NCI-H2081 treated with DMSO at 0.1 percent for 48 hours (cell line): ENCODE results near the gene PLXND1.

Experiments used
- DNase-seq: peaks from one replicate; lab custom pipeline; 2025; lab: John Stamatoyannopoulos, UW

Gene PLXND1

DNA sequence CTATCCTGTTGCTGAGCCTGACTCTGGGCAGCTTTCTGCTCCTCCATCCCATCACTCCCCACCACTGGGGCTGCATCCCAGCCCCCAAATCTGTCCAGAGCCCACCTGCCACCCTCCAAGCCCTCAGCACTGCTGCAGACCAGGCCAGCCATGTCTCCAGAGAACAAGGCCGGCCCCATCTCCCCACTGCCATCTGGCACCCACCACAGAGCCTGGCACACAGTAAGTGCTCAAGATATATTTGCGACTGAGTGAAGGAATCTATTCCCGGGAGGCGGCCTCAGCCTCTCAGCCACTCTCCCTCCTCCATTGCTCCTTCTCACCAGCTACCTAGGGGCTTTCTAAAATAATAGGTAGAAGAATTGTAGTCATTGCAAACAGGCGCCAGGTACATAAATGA lies 4.8 kb downstream of the PLXND1 start:
- DNase-seq, result no peak

DNA sequence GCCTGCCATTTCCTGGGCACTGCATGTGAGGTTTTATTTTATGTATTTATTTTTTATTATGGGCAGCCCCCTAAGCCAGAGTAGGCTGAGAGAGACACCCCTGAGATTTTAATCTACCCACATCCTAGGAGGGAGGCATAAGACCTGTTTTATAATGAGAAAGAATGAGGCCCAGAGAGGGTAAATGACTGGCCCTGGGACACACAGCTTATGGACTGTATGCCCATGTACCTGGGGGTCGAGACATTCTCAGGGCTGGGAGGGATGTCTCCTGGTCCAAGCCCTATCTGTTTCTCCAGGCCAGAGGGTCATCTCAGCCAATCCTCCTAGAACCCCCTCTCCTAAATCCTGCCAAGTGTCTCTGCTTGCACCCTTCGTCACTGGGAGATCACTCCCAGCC lies 6.1 kb downstream of the PLXND1 start:
- DNase-seq, result no peak

DNA sequence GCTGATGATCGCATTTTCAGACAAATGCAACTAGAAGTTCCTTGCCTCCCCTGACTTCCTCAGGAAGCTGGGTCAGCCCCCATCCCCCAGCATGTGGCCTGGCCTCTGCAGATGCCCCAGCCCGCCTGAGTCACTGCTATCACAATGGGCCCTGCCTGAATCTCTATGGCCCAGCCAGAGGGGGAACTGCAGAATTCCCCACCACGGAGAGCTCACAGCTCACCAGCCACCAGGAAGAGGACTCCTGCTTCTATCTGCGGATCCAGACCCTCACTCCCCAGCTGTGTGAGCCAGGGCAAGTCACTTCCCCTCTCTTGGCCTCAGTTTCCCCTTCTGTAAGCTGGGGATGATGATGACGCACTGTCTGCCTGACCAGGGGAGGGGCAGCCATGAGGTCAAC lies 6.9 kb downstream of the PLXND1 start:
- no peak for DNase-seq

DNA sequence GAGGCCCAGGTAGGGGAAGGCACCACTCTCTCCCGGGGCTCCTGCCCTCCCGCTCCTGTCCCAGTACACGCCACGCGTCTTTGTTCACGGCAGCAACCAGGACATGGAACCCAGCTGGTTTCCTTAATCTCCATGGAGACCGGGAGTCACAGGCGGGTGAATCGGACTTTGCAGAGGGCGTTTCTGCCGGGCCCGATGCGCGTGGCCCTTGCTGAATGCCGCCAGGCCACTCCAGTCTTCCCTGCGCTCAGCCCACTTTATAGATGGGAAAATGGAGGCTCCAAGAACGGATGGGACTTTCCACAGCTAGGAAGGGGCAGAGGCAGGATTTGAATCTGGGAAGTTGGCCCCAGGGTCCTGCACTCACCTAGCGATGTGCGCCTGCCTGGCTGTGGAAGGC lies 7.4 kb downstream of the PLXND1 start:
- DNase-seq, result no peak

DNA sequence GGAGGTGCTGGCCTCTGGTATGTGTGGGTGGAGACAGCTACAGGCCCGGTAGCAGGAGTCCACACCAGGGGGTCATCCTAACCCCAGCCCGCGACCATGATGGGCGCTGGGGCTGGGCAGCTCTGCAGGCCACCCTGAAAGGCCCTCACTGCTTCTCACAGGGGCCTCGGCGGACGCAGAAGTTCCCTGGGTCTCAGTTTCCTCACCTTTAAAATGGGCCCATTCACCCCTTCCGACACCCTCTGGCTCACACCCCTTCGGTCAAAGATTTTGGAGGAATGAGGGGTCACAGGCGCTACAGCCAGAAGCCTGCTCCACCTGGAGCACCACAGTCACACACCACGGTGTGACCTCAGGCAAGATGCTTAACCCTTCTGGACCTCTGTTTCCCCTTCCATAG lies 8.0 kb downstream of the PLXND1 start:
- DNase-seq, result no peak

DNA sequence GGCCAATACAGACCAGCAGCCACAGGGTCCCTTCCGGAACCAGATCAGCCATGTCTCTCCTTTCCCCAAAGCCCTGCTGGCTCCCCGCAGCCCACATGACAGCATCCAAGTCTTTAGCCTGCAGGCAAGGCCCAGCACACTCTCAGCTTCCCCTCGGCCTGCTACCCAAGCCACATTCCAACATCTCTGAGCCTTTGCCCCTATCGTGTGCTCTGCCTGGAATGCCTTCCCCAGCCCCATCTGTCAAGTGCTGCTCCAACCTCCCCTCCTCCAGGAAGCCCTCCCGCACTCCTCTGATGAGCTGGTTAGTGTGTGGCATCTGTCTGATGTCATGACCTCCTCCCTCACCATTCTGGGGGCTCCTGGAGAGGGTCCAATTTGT lies 8.5 kb downstream of the PLXND1 start:
- no peak for DNase-seq

DNA sequence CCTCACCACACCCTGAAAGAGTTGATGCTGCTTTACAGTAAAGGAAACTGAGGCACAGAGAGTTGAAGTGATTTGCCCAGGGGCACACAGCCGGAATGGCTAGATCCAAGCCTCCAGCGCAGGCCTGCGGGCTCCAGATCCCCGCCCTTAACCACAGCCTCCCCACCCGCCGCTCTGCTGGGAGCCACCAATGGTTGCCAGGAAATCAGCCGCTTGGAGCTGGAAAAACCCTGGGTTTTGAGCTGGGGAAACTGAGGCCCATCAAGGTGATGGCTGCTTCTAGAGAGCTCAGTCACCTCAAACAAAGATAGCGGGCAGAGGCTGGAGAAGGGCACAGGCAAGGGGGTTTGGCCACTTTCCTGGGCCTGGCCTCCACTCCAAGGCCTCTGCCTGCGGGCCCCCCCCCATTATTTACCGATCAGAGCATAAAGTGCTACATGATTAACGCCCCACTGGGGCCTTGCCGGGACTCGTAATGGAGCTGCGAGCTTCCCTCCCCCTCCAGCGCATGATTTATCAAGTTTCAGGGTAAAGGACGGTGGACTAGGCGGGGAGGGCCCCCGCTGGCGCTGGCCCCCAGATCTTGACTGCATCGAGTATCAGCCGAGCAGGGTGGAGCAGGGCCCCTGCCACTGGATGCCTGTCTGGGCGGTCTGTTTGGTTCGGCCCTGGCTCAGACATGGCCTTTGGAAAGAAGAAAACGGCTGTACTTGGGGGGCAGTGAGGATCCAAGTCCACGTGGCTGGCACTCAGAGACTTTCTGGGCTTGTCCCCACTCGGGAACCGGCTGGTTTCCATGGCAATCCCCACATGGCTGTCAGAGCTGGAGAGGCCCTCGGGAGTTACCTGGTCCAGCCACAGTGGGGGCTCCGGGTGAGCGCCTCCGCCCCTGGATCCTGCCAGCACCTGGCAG lies 9.1 kb downstream of the PLXND1 start:
- no peak for DNase-seq

DNA sequence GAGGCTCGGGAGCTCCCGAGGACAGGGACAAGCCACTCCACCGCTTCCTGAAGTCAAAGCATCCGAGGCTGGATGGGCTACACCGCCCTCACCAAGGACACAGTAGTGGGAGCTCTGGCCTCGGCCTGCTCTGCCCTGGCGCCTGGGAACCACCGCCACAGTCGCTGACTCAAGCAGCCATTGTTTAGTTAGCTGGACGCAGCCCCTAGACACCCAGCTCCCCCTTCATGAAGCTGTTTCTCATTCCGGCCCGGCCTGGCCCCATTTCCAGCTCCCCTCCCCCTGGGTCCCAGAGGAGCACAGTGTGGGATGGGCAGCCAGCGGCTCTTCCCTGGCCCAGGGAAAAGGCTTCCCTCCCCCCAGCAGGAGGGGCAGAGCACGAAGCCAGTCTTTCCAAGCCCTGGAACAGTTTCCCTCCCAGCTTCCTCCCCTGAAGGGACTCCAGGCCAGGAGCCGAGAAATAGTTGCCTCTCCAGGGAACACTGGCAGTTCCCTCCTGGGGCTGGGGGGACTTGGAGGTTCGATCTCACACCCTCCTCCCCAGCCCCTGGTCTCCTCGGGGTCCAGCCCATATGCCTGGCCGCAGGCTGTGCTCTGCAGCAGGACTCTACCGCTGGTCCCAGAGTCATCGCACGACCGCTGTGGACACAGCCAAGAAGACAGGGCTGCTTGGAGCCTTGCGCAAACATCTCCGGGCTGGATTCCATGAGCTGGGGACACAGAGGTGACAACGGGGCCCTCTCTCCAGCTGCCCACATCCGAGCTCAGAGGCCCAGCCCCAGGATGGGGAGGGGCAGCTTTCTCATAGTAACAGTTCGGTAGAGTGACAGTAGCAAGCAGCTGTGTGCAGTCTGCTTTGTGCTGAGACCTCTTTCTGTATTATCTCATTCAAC lies 10.0 kb downstream of the PLXND1 start:
- no peak for DNase-seq

DNA sequence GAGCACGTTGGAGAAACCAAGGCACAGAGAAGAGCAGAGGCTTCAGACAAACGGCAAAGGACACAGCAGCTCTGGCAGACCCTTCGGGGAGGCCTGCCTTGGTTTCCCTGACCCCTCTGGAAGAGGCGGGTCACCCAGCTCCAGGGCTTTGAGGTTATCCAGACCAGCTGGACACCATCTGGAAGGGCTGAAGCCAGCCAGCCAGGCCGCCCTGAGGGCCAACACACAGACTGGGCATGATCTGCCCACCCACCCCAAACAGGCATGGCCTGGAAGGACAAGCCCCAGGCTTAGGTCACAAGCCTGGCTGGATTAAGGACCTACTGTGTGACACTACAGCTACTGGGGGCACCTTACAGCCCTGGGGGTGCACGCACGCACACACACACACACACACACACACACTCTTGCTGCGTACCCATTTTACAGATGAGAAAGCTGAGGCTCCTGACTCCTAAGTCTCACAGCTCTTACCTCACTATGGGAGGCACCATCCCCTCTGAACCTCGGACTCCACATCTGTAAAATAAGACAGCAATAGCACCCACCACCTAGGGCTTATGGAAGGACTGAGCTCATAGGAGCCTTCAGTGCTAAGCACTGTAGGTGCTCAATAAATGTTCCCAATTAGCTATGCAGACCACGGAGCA lies 10.8 kb downstream of the PLXND1 start:
- no peak for DNase-seq

DNA sequence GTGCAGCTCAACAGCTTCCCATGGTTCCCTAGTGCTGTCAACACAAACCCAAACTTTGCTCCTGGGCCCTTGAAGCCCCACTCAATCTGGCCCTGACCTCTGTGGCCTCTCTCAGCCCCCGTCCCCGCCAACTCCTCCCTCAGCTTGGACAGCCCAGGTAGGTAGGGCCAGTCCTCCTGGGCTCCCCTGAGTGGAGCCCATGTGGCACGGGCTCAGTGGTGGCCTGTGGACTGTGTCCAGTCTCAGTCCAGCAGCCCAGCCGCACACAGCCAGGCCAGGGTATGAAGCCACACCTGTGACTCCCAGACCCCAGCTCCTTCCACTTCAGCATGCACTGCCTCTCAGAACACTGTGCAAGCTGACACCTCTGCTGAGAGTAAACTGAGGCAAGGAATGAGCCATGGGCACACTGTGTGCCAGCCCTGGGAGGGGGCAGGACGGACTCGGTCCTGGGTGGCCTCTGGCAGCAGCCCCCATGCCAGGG lies 11.5 kb downstream of the PLXND1 start:
- DNase-seq, result no peak

DNA sequence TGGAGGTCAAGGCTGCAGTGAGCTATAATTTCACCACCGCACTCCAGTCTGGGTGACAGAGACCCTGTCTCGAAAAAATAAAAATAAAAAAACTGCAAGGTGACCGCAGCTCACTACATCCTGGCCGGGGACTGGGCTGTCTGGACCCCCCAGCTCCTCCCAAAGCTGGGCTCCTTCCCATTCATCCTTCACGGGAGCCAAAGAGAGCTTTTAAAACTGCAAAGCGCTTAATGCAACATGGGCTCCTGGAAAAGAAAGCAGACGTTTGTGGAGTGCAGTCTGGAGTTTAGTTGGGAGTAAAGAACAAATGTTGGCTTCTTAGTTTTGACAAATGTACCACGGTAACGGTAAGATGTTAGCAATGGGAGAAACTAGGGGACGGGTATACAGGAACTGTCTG lies 12.1 kb downstream of the PLXND1 start:
- DNase-seq, result no peak

DNA sequence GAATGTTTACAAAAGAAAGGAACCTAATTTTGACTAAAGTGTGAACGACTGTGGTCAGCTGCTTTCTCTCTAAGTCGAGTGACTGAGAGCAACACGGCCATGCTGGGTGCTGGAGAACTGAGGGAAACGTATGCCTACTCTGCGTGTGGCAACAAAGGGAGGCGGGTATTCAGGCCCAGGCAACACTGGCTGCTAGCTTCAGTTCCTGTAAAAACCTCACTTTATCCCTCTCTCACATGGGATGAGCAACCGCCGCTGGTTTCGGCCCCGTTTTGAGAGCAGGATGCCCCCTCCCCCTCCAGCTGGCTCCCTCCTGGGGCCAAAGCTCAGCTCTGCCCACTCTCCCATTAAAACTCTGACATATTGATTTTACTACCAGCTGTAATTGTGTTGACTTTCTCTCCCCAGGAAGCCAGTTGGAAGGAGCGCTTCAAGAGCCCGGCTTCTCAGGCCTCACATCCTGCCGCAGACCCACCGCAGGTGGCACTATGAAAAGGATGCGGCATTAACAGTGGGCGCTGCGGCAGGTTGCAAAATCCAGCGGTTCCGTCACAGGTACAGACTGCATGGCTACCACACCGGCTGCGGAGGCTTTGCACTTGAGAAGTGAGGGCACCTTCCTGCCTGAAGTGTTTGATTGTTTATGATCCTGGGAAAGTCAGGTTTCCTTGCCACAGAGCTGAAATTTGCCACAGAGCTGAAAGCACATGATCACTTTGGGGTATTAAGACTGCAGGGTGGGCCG lies 12.7 kb downstream of the PLXND1 start:
- DNase-seq, result peak; percentile 97

DNA sequence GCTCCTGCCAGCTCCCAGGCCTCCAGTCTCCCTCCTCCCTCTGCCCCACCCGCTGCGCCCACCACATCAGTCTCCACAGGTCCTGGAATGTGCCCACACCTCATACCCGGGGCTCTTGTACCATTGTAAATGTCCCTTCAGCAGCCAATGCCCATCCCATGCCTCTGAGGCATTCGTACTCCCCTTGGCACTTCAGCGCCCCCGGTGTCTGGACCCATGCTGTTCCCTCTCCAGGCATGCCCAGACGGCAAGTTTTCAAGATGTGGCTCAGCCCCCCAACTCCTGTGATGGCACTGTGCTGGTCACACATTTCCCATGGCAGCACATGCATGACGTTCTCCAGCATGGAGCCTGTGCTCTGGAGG lies 13.3 kb downstream of the PLXND1 start:
- no peak for DNase-seq

DNA sequence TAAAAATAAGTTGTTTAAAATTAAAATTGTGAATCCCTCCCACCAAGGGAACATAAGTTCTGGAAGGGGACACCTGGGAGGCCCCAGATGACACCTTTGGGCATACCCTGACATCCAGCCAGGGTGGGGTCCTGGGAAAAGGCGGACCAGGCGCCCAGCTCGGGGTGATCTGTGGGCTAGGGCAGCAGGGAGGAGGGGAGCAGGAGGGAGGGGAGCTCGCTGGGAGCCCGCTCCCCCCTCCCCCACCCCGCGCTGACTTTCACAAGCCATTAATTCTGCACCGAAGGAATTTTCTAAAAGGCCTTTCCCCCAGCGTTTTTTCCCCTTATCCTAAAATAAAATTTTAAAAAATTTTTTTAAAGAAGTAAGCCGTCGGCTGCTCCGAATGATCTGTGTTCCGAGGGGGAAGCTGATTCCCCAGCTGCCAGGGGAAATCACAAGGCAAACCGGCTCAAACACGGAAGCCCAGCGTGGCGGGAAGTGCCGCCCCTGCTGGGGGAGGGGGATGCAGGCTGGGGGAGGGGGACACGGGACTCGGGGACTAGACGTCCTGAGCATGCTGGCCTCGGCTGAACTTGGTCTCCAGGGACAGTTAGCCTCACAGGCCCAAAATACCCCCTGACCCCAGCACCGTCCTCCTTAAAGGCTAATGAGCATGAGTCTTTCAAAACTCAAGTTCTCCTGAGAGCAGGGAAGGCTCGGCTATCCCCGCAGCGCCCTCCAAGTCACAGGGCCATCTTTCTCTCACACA lies 13.9 kb downstream of the PLXND1 start:
- no peak for DNase-seq

DNA sequence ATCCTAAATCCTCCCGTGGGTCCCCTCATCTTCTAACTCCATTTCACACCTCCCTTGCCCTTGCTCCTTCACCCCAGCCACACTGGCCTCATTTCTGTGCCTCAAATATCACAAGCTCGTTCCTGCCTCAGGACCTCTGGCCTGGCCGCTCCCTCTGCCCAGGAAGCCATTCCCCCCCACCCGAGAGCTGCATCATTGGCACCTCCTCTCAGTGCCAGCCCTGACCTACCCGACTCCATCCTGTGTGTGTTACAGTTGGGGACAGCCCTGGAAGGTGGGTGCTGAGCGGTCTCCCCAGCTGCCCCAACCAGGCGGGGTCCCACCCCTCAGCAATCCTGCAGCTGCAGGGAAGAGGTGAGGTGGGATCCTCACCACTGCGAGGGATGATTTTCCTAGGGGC lies 14.5 kb downstream of the PLXND1 start:
- no peak for DNase-seq

DNA sequence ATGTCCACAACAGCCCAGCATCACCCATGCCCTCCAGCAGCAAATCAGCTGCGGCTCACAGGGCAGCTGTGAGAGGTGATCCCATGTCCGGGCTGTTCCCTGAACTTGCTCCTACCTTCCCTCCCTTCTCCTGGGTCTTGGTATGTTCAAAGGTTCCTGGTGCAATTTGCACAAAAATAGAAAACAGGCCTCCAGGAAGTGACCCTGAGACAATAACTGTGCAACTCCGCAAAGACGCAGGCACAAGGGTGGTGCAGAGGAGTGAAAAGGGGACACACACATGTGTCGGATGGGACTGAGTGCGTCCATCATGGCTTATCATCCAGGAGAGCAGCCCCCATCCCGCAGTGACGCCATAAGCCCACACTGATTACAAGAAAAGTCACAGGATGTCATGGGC lies 16.3 kb downstream of the PLXND1 start:
- DNase-seq, result no peak

DNA sequence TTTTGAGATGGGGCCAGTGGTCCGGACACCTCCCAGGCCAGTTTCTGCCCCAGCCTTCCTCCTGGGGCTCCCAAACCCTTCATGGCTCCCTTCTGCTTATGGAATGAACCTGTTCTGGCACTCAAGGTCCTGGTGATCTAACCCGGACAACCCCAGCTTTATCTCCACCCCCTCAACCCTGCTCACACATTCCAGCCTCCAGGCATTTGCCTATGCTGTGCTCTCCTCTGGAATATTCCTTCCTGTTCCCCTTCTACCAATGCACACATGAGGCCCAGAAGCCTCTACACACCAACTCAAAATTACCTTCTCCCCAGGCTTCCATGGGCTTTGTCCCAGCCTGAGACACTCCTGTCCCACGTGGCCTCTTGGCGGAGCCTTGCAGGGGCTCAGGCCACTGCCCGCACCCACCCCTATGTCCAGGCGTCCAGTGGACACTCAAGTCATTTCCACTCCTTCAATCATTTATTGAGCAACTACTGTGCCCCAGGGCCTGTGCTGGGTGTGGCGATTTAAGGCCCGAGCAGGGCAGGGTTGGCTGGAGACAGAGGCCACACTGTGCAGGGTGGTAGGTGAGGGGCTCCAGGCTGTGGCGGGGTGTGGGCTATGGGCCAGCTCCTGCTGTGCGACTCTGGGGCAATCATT lies 18.8 kb downstream of the PLXND1 start:
- no peak for DNase-seq

DNA sequence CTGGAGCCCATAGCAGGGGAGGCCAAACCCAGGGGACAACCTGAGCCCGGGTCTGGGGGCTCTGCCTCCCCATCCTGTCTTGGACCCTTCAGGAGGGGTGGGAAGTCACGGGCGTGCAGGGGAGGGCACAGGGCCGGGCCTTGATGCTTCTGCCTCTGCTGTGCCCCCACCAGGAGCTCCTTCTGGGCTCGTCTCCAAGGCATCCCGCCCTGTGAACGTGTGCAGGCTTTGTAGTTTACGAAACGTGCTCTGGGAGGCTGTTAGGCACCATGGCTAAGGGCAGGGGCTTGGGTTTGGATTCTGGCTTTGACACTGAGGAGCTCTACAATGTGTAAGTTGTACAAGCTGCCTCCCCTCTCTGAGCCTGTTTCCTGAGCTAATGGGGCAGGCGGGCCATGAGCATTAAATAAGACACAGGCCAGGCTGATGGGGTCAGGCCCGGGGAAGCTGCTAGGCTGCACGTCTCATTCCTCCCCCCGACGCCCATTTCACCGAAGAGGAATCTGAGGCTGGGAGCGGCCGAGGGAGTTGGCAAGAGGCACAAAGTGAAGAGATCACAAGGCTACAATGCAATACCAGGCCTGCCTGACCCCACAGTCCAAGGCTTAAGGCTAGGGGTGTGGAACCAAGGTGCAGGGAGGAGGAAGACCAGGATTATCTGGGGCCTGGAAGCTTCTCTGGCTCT lies 19.6 kb downstream of the PLXND1 start:
- DNase-seq, result no peak

DNA sequence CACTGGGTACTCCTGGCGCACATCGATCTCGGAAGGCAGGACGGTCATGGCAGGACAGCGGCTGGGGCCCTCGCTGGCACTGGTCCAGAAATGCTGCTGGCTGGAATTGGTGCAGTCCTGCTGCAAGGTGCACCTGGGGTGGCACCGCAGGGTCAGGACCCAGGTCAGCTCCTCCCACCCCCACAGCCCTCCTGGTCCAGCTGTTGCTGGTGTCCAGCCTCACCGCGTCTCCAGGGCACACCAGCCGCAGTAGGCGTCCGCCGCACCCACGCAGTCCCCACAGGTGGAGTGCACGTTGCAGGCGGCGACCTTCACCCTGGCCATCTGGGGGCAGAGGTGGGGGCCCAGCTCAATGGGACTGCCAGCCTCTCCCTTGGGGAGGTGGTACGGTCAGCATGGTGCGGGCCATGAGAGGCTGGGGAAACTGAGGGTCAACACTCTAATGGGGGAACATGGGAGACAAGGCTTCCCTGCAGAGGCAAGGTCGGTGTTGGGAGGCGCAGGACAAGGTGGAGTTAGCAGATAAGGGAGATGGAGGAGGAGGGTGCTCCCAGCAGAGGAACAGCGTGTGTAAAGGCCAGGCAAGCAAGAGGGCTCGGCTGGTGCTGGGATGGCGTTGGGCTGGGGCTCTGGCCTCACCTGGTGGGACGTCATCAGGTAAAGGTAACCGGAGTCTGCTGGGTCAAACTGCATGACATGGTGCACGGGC lies 20.4 kb downstream of the PLXND1 start:
- no peak for DNase-seq
